HepG2 (cell line): ENCODE results near the gene PTPRM. TPM values are rescaled to one million over a fixed set of nuclear protein-coding genes. Genes with fewer than 3 reads are reported as not detected.
A peak's percentile ranks its signal among the peaks of the same experiment; 100 is the strongest.

Experiments
- ATAC-seq: fragments of 200-7000 bp; cut with Tn5 transposase; 3 replicates; pipeline ENCODE4 v1.9.1; 2020; ENCODE audit warnings: mild to moderate bottlenecking, moderate library complexity
- BruUV-seq: library from RNA; stranded (reverse); fragments of 400-500 nt; replicated peaks from 2 replicates; lab custom pipeline; 2021; lab: Mats Ljungman, UMichigan
- CTCF ChIA-PET: fragments of 300-600 bp; formaldehyde crosslinking; extraction: SDS; loops from one replicate; lab custom pipeline; 2021; ENCODE audit warnings: low total read pairs, inconsistent platforms, low intra/inter-chr PET ratio; lab: Yijun Ruan, JAX
- POLR2A ChIA-PET: fragments of 350-600 bp; sonication (Branson Sonifier 250); formaldehyde crosslinking; loops from one replicate; lab custom pipeline; 2020; ENCODE audit warnings: antibody characterized with exemption, inconsistent platforms; lab: Yijun Ruan, JAX
- DNase-seq: peaks from one replicate; pipeline ENCODE4 v3.0.0-alpha.2; 2015; ENCODE audit warnings: low spot score
- FAIRE-seq: peaks from 3 replicates; lab custom pipeline; 2011; peaks lifted over from hg19 to GRCh38; lab: Jason Lieb, UNC
- H2AFZ ChIP-seq: one replicate; pipeline ENCODE4 v1.6.1; 2011; ENCODE audit warnings: low read length, inconsistent platforms
- H3K27ac ChIP-seq: fragments of 300-600 bp; 3 replicates; pipeline ENCODE4 v1.8.0; 2011; ENCODE audit warnings: mixed run types, mild to moderate bottlenecking, mixed read lengths, low read length, inconsistent platforms; ENCODE audit not compliant: insufficient read depth; ENCODE audit errors: extremely low read length
- H3K27me3 ChIP-seq, 2 experiments: fragments of 200-600 bp in 1 of 2; 2 replicates in 1 of 2; 3 replicates in 1 of 2; pipeline versions ENCODE4 v1.6.0 to v1.8.0; 2011; ENCODE audit warnings: low read length in 2 of 2, mild to moderate bottlenecking in 2 of 2, moderate library complexity in 2 of 2, inconsistent platforms in 1 of 2; ENCODE audit not compliant: insufficient read depth in 2 of 2, control insufficient read depth in 1 of 2
- H3K36me3 ChIP-seq, 2 experiments: fragments of 200-600 bp in 1 of 2; replicated peaks in 1 of 2; 2 replicates in 1 of 2; 3 replicates in 1 of 2; pipeline versions ENCODE4 v1.5.1 to v1.8.0; 2011; ENCODE audit warnings: low read length in 2 of 2, inconsistent platforms in 1 of 2; ENCODE audit not compliant: insufficient read depth in 2 of 2, control insufficient read depth in 1 of 2
- H3K4me1 ChIP-seq: 2 replicates; pipeline ENCODE4 v1.5.1; 2012; ENCODE audit warnings: low read length, inconsistent platforms; ENCODE audit not compliant: insufficient read depth
- H3K4me2 ChIP-seq: 2 replicates; pipeline ENCODE4 v1.6.0; 2011; ENCODE audit warnings: low read depth, low read length, inconsistent platforms
- H3K4me3 ChIP-seq, 3 experiments: fragments of 200-600 bp in 1 of 3; sonication (generic), shearing (Covaris generic) in 1 of 3; replicated peaks in 1 of 3; 2 replicates each; pipeline ENCODE4 v1.5.1; 2011 to 2016; ENCODE audit warnings: low read length in 3 of 3, inconsistent platforms in 2 of 3, low read depth in 2 of 3, mild to moderate bottlenecking in 2 of 3, control low read depth in 1 of 3, mixed read lengths in 1 of 3; ENCODE audit not compliant: insufficient read depth in 1 of 3
- H3K79me2 ChIP-seq: one replicate; pipeline ENCODE4 v1.6.1; 2011; ENCODE audit warnings: low read length, inconsistent platforms; ENCODE audit not compliant: insufficient read depth
- H3K9ac ChIP-seq: 2 replicates; pipeline ENCODE4 v1.6.0; 2011; ENCODE audit warnings: mild to moderate bottlenecking, low read depth, low read length, inconsistent platforms; ENCODE audit not compliant: insufficient read depth
- H3K9me3 ChIP-seq: 2 replicates; pipeline ENCODE4 v1.5.1; 2012; ENCODE audit warnings: mild to moderate bottlenecking, low read length
- H4K20me1 ChIP-seq: 2 replicates; pipeline ENCODE4 v1.6.0; 2011; ENCODE audit warnings: inconsistent platforms, mild to moderate bottlenecking, low read length, moderate library complexity; ENCODE audit not compliant: insufficient read depth
- AGO2 ChIP-seq: fragments of 200-400 bp; formaldehyde crosslinking; optimal IDR thresholded peaks from 2 replicates; pipeline ENCODE3; 2017; ENCODE audit warnings: mild to moderate bottlenecking, low read depth, low read length, moderate library complexity
- CCAR2 ChIP-seq: fragments of 200-400 bp; formaldehyde crosslinking; optimal IDR thresholded peaks from 2 replicates; pipeline ENCODE3; 2018; ENCODE audit warnings: low read depth, mild to moderate bottlenecking, low read length, moderate library complexity
- CEBPG ChIP-seq: IDR thresholded peaks from 2 replicates; pipeline ENCODE4 v1.6.1; 2016
- MTA1 ChIP-seq: sonication (generic); formaldehyde crosslinking; IDR thresholded peaks from 2 replicates; pipeline ENCODE4 v1.4.0; 2020; ENCODE audit warnings: missing genetic modification reagents, mild to moderate bottlenecking, borderline replicate concordance
- NCOA1 ChIP-seq: sonication (generic); formaldehyde crosslinking; IDR thresholded peaks from 2 replicates; pipeline ENCODE4 v1.9.0; 2021; ENCODE audit warnings: missing genetic modification reagents
- PBX2 ChIP-seq: IDR thresholded peaks from 2 replicates; pipeline ENCODE4 v1.6.1; 2016; ENCODE audit warnings: control low read depth
- PPARG ChIP-seq: conservative IDR thresholded peaks from 2 replicates; pipeline ENCODE4 v1.6.1; 2016; ENCODE audit warnings: missing biosample characterization, missing genetic modification reagents
- REXO4 ChIP-seq: sonication (generic); formaldehyde crosslinking; IDR thresholded peaks from 2 replicates; pipeline ENCODE4 v1.8.0; 2022; ENCODE audit warnings: missing genetic modification reagents, mild to moderate bottlenecking, borderline replicate concordance
- STAG1 ChIP-seq: sonication (generic); formaldehyde crosslinking; IDR thresholded peaks from 2 replicates; pipeline ENCODE4 v1.4.0; 2020; ENCODE audit warnings: missing genetic modification reagents
- TSC22D2 ChIP-seq: sonication (generic); formaldehyde crosslinking; IDR thresholded peaks from 2 replicates; pipeline ENCODE4 v1.5.1; 2020; ENCODE audit warnings: missing genetic modification reagents, mild to moderate bottlenecking, borderline replicate concordance
- ZNF260 ChIP-seq: sonication (generic); formaldehyde crosslinking; IDR thresholded peaks from 2 replicates; pipeline ENCODE4 v1.4.0; 2020; ENCODE audit warnings: missing genetic modification reagents, low read depth, mild to moderate bottlenecking, borderline replicate concordance
- ZNF30 ChIP-seq: sonication (generic); formaldehyde crosslinking; IDR thresholded peaks from 2 replicates; pipeline ENCODE4 v1.5.0; 2020; ENCODE audit warnings: mild to moderate bottlenecking, missing genetic modification reagents
- ZNF570 ChIP-seq: sonication (generic); formaldehyde crosslinking; IDR thresholded peaks from 2 replicates; pipeline ENCODE4 v1.4.0; 2020; ENCODE audit warnings: mild to moderate bottlenecking, missing genetic modification reagents, borderline replicate concordance
- ZNF7 ChIP-seq: IDR thresholded peaks from 2 replicates; pipeline ENCODE4 v1.6.1; 2016; ENCODE audit warnings: missing biosample characterization, missing genetic modification reagents
- ZNF710 ChIP-seq: sonication (generic); formaldehyde crosslinking; IDR thresholded peaks from 2 replicates; pipeline ENCODE4 v1.5.0; 2020; ENCODE audit warnings: mild to moderate bottlenecking, missing genetic modification reagents, borderline replicate concordance
- ZNF749 ChIP-seq: sonication (generic); formaldehyde crosslinking; IDR thresholded peaks from 2 replicates; pipeline ENCODE4 v1.8.0; 2022; ENCODE audit warnings: mild to moderate bottlenecking, missing genetic modification reagents, moderate library complexity, borderline replicate concordance
- ZSCAN20 ChIP-seq: sonication (generic); formaldehyde crosslinking; IDR thresholded peaks from 2 replicates; pipeline ENCODE4 v1.4.0; 2020; ENCODE audit warnings: missing genetic modification reagents, mild to moderate bottlenecking, borderline replicate concordance
- WGBS: methylation state at CpG from one replicate; pipeline ENCODE4 v1.1.6; 2017; ENCODE audit warnings: low lambda C conversion rate; 5-methylcytosine and 5-hydroxymethylcytosine counted together
- in situ Hi-C: cut with HindIII; loops from 2 replicates; pipeline ENCODE4 v1.10.0; 2017; ENCODE audit warnings: low pct_unique_long_range_greater_than_20kb; ENCODE audit not compliant: extremely low pct_ligation_motif_present
- intact Hi-C: fragments of 100-400 bp; cut with micrococcal nuclease; formaldehyde crosslinking; loops from one replicate; pipeline ENCODE4 v1.10.0; 2022; ENCODE audit not compliant: unreplicated experiment
- polyA plus RNA-seq, 8 experiments: library from polyadenylated mRNA; depleted of rRNA in 3 of 8; stranded (reverse) in 7 of 8; unstranded in 1 of 8; fragments of >200 nt; fragmentation: Illumina TruSeq in 4 of 8; extraction: Trizol in 4 of 8; gene quantifications; 2 replicates each; pipeline versions ENCODE4 v1.2.1 to v1.2.3, GENCODE V29; 2011 to 2016; ENCODE audit warnings: low read depth in 4 of 8, missing spikeins in 1 of 8, mixed read lengths in 1 of 8; ENCODE audit not compliant: insufficient read depth in 1 of 8
- total RNA-seq, 5 experiments: library from RNA; depleted of rRNA; stranded (reverse); fragments of >200 nt; fragmentation: Illumina TruSeq; extraction: Trizol; gene quantifications; 2 replicates each; pipeline ENCODE4 v1.2.3, GENCODE V29; 2016; ENCODE audit warnings: low read depth in 1 of 5
- TF ChIP-seq, protein P1 (sequence below), 2 experiments: IDR thresholded peaks; 2 replicates each; pipeline ENCODE4 v1.6.1; 2011 to 2012; ENCODE audit warnings: low read length in 2 of 2, borderline replicate concordance in 1 of 2, low read depth in 1 of 2, mild to moderate bottlenecking in 1 of 2, moderate library complexity in 1 of 2

The PTPRM gene
- total and polyA plus RNA-seq, 2 of the 13 experiments (the other 11 are each of a cell fraction or from before 2014, with no cell fraction given) = 12.6 to 108 TPM

DNA sequence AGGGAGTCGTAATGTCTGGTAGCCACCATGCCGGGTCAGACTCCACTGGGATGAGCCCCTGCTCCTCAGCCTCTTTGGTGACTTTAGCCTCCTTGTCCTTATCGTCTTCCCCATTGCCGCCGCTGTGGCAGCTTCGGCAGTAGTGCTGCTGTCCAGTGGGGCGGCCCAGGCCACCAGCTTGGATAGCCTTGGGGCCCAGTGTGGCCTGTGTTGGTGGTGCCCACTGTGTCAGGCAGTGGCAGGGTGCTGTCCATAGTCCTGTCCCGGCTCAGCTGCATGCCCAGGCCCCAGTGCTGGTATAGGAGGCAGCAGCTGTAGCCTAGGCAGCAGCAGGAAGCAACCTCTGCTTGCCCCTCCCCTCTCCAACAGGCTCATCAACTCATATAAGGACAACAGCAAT lies 845.0 kb downstream of the PTPRM start (continued):
- TF ChIP-seq, protein P1, sequence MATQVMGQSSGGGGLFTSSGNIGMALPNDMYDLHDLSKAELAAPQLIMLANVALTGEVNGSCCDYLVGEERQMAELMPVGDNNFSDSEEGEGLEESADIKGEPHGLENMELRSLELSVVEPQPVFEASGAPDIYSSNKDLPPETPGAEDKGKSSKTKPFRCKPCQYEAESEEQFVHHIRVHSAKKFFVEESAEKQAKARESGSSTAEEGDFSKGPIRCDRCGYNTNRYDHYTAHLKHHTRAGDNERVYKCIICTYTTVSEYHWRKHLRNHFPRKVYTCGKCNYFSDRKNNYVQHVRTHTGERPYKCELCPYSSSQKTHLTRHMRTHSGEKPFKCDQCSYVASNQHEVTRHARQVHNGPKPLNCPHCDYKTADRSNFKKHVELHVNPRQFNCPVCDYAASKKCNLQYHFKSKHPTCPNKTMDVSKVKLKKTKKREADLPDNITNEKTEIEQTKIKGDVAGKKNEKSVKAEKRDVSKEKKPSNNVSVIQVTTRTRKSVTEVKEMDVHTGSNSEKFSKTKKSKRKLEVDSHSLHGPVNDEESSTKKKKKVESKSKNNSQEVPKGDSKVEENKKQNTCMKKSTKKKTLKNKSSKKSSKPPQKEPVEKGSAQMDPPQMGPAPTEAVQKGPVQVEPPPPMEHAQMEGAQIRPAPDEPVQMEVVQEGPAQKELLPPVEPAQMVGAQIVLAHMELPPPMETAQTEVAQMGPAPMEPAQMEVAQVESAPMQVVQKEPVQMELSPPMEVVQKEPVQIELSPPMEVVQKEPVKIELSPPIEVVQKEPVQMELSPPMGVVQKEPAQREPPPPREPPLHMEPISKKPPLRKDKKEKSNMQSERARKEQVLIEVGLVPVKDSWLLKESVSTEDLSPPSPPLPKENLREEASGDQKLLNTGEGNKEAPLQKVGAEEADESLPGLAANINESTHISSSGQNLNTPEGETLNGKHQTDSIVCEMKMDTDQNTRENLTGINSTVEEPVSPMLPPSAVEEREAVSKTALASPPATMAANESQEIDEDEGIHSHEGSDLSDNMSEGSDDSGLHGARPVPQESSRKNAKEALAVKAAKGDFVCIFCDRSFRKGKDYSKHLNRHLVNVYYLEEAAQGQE (IDR thresholded peaks at IDR 0.05; ENCODE audit: borderline replicate concordance in 1 of 2, low read depth in 1 of 2, low read length in 2 of 2) = peak; percentile 6 to 52
- TF ChIP-seq ZNF260 (CRISPR knock-in tag) (no peak), TSC22D2 (CRISPR knock-in tag) (no peak)

GRCh38 chr18:8413189-8413588 lies 846.1 kb downstream of the PTPRM start:
- H3K9ac ChIP-seq = no peak overlapping the region
- H3K9me3 ChIP-seq = peaks cover 15% of the 10 kb centered on the region
- no peak overlapping the region for H2AFZ ChIP-seq
- ChIA-PET CTCF (no interaction called here), POLR2A (no interaction called here)
- DNase-seq (no peak), FAIRE-seq (no peak), ATAC-seq (no peak)
- WGBS = 0% methylated on average over 2 of the region's 2 CpGs
- intact Hi-C loops = no loop called here
- no peaks in the 10 kb centered on the region for H3K36me3 ChIP-seq
- no peak overlapping the region for H3K4me3 ChIP-seq
- H3K4me2 ChIP-seq = no peak overlapping the region
- peaks cover 19% of the 10 kb centered on the region for H3K4me1 ChIP-seq
- no peak for TF ChIP-seq AGO2
- TF ChIP-seq ZNF710 (CRISPR knock-in tag) = no peak
- TF ChIP-seq CCAR2 = no peak
- no peak for TF ChIP-seq STAG1 (CRISPR knock-in tag)
- no peak for TF ChIP-seq ZNF7
- TF ChIP-seq ZNF570 (CRISPR knock-in tag) = no peak
- no peak for TF ChIP-seq MTA1 (CRISPR knock-in tag)
- no peak for TF ChIP-seq ZSCAN20 (CRISPR knock-in tag)
- TF ChIP-seq PBX2 = no peak
- no peak for TF ChIP-seq ZNF30 (CRISPR knock-in tag)
- no peak for TF ChIP-seq ZNF749 (CRISPR knock-in tag)
- no peak for TF ChIP-seq CEBPG (CRISPR knock-in tag)
- TF ChIP-seq NCOA1 (CRISPR knock-in tag) = no peak
- no peak for TF ChIP-seq REXO4 (CRISPR knock-in tag)
- TF ChIP-seq PPARG = no peak
- no peaks in the 10 kb centered on the region for H3K27me3 ChIP-seq
- in situ Hi-C loops = no loop called here
- no peak overlapping the region for H3K27ac ChIP-seq
- BruUV-seq = no TSS peak
- no peaks in the 10 kb centered on the region for H4K20me1 ChIP-seq
- H3K79me2 ChIP-seq = no peaks in the 10 kb centered on the region
